GM06990 (cell line): ENCODE measurements around the gene RUNX3.

Experiments
- DNase-seq: peaks from one replicate; pipeline ENCODE4 v3.0.0-alpha.2; 2011; ENCODE audit not compliant: insufficient read length; ENCODE audit errors: extremely low read depth
- H3K27me3 ChIP-seq: replicated peaks from 2 replicates; pipeline ENCODE4 v1.6.0; 2011; ENCODE audit warnings: low read length; ENCODE audit not compliant: control insufficient read depth, insufficient read depth
- H3K36me3 ChIP-seq: 2 replicates; pipeline ENCODE4 v1.5.1; 2011; ENCODE audit warnings: low read length; ENCODE audit not compliant: control insufficient read depth, insufficient read depth
- H3K4me3 ChIP-seq: replicated peaks from 2 replicates; pipeline ENCODE4 v1.5.1; 2011; ENCODE audit warnings: low read depth, mild to moderate bottlenecking, control low read depth, low read length
- TF ChIP-seq, protein P1 (sequence below): IDR thresholded peaks from 2 replicates; pipeline ENCODE4 v1.5.1; 2011; ENCODE audit warnings: low read length, control low read depth, mild to moderate bottlenecking, inconsistent platforms; ENCODE audit not compliant: insufficient read depth, poor library complexity, severe bottlenecking

RUNX3 gene

DNA sequence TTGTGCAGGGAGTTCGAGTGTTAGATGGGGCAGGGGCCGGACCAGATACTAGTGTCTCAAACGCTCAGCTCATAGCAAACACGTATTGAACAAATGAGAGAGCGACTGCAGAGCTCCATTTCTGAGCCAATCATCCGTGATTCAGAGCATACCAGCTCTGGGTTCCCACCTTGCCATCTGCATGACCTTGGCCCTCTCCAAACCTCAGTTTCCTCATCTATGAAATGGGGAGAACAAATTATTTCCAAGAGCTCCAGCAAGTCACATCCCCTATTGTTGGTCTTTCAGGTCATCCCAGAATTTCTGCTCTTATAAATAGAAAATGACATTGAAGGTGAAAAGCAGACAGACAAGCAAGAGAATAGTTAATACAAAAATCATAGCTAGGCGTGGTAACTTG, 10.2 kb upstream of the RUNX3 start:
- Histone ChIP-seq H3K27me3 (no peaks in the 10 kb centered on the region), H3K4me3 (no peak overlapping the region), H3K36me3 (peaks cover 19% of the 10 kb centered on the region)
- DNase-seq = no peak
- TF ChIP-seq, protein P1, sequence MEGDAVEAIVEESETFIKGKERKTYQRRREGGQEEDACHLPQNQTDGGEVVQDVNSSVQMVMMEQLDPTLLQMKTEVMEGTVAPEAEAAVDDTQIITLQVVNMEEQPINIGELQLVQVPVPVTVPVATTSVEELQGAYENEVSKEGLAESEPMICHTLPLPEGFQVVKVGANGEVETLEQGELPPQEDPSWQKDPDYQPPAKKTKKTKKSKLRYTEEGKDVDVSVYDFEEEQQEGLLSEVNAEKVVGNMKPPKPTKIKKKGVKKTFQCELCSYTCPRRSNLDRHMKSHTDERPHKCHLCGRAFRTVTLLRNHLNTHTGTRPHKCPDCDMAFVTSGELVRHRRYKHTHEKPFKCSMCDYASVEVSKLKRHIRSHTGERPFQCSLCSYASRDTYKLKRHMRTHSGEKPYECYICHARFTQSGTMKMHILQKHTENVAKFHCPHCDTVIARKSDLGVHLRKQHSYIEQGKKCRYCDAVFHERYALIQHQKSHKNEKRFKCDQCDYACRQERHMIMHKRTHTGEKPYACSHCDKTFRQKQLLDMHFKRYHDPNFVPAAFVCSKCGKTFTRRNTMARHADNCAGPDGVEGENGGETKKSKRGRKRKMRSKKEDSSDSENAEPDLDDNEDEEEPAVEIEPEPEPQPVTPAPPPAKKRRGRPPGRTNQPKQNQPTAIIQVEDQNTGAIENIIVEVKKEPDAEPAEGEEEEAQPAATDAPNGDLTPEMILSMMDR = no peak

DNA sequence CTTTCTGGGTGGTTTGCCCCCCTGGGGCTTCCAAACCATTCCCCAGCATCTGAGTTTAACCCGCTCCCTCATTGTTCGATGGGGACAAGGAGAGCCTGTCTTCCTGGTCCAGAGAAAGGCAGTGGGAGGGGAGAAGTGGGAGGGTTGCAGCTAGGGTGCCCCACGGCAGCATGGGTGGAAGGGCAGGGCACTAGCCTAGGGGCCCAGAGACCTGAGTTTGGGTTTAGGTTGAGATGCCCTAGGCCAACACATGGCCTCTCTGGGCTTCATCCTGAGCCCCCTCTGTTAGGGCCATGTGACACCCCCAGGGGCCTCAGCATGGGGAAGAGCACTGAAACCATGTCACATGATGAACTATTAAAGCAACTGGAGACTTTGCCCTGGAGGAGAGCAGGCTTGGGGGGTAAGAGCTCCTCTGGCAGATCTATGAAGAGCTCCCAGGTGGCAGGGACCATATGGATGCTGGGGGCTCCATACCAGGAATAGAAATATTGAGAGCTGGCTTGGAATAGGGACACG, 9.7 kb upstream of the RUNX3 start:
- Histone ChIP-seq H3K4me3 (no peak overlapping the region), H3K27me3 (no peaks in the 10 kb centered on the region), H3K36me3 (peaks cover 22% of the 10 kb centered on the region)
- no peak for DNase-seq
- TF ChIP-seq, protein P1 = no peak

DNA sequence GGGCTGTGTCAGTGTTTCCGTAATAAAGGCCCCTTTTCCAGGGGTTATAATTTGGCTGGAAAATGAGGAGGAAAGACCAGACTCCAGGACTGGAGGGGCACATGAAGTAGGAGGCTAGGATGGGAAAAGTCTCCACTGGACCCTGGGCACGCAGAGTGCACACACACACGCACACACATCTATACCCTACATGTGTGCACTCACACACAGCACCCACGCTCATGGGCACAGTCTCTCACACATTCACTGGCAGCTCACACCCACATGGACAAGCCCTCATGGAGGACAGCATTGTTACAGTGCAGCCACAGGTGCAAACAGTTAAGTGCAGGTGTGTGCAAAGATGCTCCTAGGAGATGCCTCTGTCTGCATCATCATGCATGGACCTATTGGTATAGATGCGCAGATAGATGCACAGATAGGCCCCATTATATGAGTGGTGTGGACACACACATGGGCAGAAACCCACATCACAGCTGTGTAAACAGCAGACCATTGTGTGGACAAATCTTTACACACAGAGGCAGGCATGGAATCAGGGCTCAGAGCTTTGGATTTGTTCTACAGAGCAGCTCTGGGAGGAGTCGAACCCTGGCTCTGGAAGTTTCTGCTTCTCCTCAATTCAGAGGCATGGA, 9.1 kb upstream of the RUNX3 start:
- Histone ChIP-seq H3K4me3 (no peak overlapping the region), H3K36me3 (peaks cover 22% of the 10 kb centered on the region), H3K27me3 (no peaks in the 10 kb centered on the region)
- no peak for DNase-seq
- TF ChIP-seq, protein P1 = no peak

DNA sequence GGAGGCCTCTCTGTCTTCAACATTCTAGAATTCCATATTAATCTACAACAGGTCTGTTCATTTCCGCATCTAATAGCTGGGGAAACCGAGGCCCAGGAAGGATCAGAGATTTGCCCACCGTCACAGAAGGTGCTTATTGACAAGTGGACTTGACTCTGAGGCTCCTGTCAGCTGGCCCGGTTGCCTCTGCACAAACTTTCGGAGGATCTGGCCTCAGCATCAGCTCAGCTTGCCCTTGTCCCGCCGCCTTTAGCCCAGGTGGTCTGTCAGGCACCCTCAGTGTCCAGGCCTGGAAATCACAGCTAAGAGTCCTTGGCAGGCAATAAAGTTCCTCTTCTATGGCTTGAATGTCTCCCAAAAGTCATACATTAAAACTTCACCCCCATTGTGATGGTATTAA, 8.2 kb upstream of the RUNX3 start:
- no peak overlapping the region for H3K4me3 ChIP-seq
- TF ChIP-seq, protein P1 = no peak
- no peaks in the 10 kb centered on the region for H3K27me3 ChIP-seq
- peaks cover 20% of the 10 kb centered on the region for H3K36me3 ChIP-seq
- DNase-seq = no peak

DNA sequence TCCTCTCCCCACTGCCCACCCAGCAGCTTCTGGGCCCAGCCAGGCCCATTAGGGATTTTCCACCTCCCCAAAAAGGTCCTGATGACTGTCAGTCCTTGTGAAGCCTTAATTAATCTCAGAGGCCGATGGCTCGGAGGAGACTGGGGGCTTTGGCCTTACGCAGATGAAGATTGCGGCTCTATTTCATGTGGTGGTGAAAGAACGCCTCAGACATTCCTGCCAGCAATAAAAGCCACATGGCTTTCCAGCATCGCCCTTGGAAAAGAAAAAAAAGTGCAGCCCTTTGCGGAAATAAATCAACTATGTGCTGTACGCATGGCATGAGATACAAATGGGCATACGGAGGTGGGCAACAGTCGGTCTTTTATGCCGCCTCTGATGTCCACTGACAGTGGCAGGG, 6.6 kb upstream of the RUNX3 start:
- no peak for DNase-seq
- TF ChIP-seq, protein P1 = no peak
- Histone ChIP-seq H3K27me3 (no peaks in the 10 kb centered on the region), H3K4me3 (no peak overlapping the region), H3K36me3 (peaks cover 15% of the 10 kb centered on the region)
